NCI-H2029 (cell line): ENCODE data around the gene KRT4.

ENCODE experiments used
- DNase-seq: peaks from one replicate; lab custom pipeline; 2025; lab: John Stamatoyannopoulos, UW

The KRT4 gene

DNA sequence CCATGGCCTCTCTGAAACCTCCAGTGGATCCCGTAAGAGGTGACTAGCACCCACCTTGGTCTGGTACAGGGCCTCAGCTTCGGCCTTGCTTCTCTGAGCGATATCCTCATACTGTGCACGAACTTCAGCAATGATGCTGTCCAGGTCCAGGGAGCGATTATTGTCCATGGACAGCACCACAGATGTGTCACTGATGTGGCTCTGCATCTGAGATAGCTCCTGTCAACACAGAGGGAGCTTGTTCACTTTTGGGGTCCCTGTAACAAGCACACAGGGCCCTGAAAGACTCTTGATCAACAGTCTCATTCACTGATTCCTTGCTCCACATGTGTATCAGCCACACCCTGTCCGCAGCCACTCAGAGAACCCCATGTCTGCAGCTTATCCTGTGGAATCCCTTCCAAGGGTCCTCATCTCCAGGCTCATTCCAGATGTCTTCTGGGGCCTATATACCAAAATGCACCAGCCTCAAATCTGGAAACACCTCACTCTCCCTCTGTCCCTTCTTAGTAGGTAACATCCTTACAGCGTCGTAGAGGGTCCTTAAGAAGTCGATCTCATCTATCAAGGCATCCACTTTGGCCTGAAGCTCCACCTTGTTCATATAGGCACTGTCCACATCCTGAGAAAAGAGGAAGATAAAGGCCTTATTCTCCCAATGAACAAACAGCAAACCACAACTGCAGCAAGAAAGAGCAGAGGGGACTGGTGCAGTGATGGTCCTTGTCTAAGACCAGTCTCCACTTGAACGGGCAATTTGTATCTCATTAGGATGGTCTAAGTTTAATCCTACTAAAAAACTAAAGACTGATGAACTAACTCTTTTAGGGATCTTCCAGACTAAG is 21.5 kb downstream of the KRT4 start:
- DNase-seq: no peak

DNA sequence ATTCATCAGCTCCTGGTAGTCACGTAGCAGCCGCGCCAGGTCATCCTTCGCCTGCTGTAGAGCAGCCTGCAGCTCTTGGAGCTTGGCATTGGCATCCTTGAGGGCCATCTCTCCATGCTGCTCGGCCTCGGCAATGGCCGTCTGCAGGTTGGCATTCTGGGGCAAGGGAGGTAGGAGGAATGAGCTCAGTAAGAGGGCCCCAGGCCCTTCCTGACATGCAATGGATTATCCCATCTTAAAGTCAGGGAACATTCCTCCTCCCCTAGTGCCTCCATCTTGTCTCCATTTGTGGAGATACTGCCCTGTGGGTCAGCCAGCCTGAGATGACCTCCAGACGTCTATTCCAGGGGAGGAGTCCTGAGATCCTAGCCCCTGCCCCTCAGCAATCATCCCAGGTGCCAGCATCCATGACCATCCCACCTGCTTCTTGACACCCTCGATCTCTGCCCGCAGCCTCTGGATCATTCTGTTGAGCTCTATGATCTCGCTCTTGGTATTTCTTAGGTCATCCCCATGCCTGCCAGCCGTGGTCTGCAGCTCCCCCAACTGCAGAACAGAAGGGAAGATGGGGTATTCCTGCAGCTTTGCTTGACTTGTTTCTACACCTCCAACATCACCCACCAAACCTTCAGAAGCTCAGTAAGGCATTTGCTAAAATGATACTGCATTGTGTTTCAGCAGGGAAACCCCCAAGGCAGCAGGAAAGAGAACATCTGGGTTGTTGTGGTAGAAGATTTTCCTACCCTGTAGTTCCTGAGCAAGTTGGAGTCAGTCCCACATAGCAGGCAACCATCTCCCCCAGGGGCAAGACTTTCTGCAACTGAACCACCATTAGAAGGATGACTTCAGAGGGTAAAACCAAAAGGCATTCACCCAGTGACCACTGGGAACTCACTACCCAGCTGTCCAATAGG is 22.4 kb downstream of the KRT4 start:
- no peak for DNase-seq

DNA sequence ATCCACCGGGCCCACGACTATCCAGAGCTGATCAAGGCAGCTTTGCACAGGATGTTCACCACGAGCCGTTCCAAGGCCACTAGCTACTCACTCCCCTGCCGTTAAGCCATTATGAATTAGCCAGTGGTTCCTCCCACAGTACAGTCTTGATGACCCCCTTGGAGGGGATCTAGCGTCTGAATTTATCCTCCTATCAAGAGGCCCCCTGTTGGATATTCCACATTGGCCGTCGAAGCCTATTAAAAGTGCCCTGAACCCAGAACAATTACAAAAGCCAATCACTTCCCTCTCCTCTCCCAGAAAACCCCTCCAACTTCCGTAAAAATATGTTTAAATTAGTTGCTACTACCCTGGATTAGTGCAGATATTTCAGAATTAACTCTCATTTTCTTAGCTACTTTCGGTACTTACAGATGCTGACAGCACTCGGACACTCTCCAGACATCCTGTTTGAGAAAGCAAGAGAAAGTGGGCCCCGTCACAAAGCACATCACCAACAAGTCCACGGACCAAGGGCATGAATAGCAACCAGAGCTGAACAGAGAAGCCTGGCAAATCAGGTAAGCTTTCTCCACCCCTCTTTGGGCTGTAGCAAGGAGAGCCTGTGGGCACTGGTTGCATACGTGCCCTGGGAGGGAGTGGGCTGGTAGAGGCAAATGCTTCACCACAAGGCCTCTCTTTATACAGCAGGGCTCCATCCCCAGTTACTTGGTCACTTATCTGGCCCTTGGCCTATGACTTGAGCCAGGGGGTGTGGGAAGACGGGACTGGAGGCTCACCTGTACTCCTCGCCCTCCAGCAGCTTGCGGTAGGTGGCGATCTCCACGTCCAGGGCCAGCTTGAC is 23.3 kb downstream of the KRT4 start:
- DNase-seq: no peak

DNA sequence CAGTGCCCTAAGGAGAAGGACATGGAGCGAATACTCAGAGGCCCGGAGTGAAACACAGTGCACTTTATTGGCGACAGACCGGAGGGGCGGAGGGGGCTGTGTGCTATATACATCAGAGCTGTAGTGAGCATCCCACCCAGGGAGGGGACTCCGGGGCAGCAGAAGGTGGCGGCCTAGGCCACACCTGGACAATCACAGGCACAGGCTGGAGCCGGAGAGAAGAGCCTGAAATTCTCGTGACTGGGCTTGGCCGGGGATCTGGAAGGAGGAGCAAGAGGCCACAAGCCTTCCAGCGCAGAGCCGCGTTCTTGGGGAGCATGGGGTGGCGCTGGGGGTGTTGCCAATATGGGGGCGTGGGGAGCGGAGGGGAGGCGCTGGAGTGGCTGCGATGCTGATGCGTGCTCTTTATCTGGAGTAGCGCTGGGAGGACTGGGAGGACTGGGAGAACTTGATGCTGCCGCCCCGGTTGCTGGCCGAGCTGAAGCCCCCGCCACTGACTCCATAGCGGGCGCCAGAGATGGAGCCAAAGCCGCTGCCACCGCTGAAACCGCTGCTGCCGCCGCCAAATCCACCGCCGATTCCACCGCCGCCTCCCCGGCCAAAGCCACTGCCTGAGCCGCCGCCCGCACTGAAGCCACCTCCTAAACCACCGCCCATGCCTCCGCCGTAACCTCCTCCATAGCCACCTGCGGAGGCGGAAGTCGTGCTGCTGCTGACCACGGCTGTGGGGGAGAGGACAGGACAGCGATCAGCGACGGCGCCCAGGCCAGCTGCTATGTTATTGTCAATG is 24.1 kb downstream of the KRT4 start:
- DNase-seq: no peak

DNA sequence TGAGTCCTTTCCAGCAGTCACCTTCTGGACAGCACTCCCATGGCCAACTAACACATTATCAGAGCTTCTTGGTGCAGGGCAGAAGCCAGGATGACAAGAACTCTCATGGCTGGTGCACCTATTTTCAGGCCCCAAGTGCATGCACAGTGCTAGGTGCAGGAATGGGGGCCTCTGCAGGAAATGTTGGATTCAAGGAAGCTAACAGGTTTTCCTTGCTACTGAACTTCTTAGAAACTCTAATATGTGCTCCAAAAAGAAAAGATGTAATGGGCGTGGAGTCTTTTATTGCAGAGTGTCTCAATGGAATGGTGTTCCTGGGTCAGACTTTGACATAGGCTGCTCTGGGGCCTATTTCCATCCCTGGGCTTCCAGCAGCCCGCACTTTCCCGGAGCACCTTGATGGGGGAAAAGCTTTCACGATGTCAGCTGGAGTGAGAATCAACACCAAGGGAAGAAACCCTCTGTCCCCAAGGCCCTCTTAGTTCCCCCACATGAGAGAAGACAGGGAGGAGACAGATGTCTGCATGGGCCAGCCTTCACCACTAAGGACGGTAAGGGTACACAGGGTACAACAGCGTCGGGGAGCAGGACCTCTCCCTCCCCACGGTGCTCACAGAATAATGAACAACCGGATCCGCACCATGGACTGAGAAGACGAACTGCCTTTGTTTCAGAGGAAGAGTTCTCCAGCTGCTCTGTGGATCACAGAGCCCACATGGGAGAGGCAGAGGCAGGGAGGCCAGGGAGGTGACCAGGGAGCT is 24.9 kb downstream of the KRT4 start:
- DNase-seq: no peak

DNA sequence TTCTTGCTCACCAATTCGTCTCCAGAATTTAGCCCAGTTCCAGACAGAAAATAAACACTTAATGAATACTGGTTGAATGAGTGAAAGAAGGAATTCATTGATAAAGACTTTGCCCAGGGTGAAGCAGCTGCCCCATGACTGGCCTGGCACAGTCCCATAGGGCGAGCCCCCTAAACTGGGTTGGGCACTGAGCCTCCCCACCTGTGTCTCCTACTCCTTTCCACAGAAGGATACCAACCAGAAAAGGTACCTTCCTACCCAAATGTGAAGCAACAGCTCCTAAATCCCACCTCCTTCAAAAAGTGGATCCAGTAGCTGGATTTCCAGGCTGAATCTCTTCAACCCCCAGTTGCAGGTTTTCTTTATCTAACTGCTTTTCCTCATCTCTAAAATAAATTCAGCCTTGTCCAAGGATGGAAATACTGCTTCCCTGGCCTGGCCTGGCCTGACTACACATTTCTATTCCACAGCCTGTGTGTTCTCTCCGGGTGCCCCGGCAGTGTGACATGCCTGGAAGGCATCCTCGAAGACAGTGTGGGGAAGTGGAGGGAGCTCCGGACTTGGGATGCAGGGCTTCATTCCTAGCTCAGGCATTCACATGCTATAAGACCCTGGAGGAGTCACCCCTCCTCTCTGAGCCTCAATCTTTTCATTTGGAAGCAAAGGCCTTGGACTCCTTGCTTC is 25.6 kb downstream of the KRT4 start:
- no peak for DNase-seq

DNA sequence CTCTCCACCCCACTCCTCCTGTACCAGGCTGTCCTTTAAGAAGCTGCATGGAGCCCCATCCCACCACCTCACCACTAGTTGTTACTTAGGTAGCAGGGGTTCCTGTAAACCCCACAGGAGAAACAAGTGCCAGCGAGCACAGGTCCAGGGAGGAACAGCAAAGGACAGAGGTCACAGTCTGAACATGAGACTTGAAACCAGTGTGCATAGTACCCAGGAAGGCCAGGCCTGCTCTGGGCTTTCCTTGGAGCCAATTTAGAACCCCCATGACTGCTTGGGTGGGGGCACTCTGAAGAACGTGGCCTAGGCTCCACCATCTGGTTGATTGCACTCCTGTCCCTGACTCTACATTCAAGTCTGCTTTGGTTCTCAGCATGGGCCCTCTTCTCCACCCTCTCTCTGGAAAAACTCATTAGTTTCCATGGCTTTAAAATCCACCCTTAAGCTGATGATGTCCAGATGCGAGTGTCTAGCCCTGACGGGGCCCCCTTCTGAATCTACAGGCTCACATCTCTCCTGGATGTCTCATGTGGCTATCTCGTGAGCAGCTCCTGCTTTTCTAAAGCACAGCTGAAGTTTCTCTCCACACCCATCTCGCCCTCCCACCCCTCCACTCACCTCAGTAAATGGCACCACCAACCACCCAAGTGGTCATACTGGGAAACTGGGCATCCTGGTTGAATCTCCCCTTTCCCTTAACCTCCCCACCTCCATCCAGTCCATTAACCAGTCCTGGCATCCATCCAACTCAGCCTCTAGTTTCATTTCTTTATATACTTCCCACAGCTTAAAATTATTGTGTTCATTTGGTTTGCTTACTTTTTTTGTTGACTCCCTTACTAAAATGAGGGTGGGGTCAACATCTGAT is 26.4 kb downstream of the KRT4 start:
- DNase-seq: no peak

DNA sequence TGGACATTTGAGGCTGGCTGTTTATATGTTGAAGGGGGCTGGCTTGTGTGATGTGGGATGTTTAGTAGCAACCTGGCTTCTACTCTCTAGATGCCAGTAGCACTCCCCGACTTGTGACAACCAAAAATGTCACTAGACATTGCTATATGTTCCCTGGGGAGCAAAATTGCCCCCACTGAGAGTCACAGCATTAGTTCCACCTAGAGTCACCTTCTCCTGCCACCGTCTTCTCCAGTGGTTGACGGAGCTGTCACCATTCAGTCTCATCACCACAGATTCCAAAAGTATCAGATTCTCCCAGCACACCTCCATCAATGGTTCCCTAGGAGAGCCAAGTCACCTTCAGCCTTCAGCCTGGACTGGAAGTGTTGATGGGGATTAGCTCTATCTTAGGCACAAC is 29.0 kb downstream of the KRT4 start:
- DNase-seq: no peak

DNA sequence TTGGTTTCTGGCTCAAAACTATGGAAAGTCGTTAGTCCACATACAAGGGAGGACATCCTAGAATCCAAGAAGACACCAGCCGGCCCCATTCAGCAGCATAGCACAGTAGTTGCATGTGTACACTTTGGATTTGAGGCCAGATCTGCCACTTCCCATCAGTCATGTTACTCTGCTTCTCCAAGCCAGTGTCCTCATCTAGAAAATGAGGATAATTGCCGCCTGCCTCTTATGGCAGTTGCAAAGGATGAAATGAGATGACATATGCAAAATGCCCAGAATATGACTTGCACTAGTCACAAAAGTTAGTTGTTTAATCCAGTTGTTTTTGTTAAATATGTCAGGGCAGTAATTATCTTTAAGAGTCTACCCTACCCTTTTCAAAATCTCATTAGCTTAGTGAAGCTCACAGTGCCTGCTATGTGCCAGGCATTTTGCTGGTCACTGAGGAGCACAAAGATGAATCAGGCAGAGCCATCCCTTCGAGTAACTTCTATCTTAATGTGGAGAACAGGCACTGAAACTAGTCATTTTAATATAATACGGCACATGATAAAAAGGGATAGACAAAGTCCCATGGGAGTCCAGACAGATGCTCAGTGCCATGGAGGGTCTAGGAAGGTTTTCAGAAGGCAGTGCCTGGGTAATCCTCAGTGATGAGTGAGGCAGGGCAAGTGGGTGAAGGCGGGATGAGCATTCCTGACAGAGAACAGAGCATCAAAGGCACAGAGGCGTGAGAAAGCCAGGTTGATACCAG is 30.2 kb downstream of the KRT4 start:
- no peak for DNase-seq

DNA sequence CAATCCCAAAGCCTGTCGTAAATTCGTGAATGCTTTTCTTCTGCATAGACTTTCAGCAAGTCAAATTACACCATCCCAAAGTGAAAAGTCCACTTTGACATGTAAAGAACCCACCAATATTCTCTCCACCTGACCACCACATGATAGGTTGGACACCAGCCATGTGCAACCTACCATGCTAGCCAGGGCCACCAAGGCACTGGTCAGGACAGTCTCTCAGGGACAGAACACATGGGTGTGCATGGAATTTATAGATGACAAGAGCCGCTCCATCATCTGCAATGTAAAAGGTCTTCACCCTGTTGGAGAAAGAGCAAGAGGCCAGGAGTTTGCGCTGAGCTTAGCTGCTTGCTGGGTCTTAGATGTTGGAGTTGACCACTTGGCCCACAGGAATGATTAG is 31.4 kb downstream of the KRT4 start:
- no peak for DNase-seq

DNA sequence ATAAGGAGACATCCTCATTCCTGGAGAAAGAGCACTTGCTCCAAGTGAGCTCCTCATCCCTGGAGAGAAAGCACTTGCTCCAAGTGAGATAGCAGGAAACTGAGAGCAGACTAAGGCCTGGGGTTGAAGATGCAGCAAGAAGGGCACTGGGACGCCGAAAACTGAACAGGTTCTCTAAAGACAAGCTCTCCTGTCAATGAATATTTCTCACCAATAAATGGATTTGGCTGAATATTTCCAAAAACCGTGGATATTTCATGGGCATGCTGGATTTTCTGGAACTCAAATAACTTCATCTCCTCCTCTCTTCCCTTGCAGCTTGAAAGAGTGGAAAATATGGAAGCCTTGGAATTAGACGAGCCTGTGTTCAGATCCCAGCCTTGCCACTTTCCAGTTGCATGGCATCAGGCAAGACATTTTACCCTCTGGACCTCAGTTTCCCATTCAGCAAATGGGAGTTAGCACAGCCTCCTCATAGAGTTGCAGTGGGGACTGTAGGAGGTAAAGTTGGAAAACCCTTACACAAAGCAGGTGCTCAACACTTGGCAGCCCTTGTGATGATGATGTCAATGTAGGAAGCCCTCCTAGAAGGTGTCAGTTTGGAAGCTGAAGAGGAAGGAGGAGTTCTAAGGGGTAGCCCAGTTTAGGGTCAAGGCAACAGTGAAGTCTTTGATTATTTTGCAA is 32.4 kb downstream of the KRT4 start:
- no peak for DNase-seq

DNA sequence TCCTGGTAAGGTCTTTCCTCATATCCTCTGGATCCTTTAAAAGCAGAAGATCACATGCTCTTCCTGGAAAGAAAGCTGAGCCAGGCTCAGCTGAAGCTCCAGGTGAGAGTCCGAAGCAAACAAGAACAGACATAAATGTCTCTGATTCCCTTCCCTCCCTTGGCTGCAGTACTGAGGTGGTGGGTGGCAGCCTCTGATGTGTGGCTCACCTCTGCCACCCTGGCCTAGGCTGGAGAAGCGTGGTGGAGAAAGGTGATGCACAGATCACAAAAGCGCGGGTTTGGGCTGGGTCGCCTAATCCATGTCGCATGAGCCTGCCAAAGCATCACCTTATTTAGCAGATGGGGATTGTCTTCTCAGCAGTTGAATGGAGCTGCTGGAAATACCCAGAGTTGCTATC is 34.0 kb downstream of the KRT4 start:
- DNase-seq: no peak

DNA sequence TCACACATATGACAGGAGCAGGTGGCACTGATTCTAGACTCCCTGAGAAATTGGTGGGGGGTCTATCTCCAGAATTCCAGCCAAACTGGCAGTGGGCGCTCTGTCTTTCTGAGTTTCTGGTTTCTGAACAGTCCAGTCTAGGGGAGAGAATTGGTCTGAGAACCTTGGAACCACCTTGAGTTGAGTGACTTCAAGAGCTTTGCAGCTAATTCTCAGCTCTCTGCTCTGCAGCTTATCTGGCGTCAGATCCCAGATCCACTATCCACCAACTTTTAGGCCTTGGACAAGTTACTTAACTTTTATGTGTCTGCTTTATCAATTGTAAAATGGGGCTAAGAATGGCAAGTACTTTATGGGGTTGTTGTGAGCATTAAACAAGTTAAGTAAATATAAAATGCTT is 35.1 kb downstream of the KRT4 start:
- DNase-seq: no peak

DNA sequence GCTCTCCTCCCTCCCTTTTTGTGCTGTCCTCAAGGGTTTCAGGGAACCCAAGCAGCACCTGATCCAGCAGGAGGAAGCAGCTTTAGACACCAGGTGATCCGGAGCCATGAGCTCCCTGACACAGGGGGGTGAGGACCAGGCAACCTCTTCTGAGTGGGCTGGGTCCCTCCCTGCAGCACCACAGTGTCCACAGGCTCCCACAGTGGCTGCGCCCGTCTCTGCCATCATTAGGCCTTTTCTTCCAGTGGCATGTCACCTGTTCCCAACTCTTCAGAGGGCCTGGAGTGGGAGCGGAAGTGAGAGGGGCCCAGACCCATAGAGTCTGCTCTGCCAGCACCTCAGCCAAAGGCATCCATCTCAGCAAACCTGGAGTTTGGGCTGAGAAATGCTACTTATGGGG is 36.4 kb downstream of the KRT4 start:
- no peak for DNase-seq

DNA sequence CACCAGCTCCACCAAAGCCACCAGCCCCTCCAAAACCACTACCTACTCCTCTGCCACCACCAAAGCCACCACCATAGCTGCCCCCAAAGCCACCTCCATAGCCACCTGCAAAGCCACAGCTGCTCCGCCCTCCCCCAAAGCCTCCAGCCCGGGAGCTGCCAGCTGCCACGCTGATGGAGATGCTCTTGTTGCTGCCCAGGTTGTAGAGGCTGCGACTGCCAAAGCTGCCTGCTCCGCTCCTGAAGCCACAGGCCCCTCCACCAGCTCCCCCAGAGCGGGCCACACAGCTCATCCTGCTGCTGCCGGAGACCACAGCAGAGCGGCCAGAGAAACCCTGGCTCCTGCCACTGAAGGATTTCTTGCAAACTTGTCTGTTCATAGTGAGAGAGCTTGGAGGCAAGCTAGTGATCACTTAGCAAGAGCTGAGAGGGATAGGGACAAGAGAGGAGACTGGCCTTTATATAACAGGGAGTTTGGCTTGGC is 37.0 kb downstream of the KRT4 start, which contains the start of gene KRT76:
Gene KRT76, minus strand, starts transcription at position 433 of the 483 bp plus-strand sequence. Its CDS starts 54 bp downstream, at position 379.
- no peak for DNase-seq

DNA sequence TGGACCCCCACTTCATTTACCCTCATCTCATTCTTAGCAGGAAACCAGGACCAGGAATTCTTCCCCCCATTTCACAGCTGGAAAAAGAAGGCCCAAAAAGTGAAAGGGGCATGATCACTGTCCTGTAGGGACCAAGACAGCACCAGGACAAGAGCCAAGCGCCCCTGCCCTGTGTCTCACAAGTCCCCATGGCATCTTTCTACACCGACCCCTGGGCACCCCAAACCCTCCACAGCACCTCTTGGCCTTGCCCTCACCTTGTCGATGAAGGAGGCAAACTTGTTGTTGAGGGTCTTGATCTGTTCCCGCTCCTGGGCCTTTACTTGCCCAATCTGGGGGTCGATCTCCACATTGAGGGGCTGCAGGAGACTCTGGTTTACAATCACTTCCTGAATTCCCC is 37.5 kb downstream of the KRT4 start:
- DNase-seq: no peak

DNA sequence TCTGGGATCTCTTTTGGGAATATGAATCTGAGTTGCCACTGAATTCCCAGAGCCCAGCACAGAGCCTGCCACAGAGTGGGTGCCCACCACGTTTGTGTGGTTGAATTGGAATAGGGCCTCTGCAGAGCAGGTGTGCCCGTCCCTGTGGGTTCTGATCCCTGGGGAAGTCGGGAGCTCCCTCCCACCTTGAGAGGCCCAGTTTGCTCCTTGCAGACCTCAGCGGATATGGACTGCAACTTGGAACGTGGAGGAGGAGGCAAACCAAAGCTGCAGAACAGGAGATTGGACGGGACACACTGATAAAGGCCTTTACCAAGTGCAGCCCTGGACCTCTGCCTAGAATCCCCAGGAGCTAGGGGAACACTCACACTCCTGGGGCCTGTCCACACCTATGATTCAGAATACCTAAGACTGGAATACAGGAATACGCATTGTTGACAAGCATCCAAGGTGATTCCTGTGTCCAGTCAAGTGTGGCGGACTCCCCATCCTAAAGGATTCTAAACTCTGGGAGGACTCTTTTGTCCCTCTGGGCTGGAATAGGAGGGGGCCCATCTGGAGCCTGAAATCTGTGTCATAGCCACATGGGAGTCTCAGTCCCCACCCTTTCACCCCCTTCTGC is 39.2 kb downstream of the KRT4 start:
- DNase-seq: no peak
